Effector memory CD4-positive, alpha-beta T cell (primary cell): Measurements from ENCODE around the gene PCSK6.

Experiments
- DNase-seq, 3 donors: peaks; one replicate each; pipeline ENCODE4 v3.0.0-alpha.2; 2020
- H3K27ac ChIP-seq: 2 replicates; pipeline ENCODE4 v1.7.0; 2013; ENCODE audit warnings: mild to moderate bottlenecking, low read length, moderate library complexity; ENCODE audit not compliant: insufficient read depth, poor library complexity, severe bottlenecking
- H3K27me3 ChIP-seq: replicated peaks from 2 replicates; pipeline ENCODE4 v1.7.0; 2013; ENCODE audit warnings: mild to moderate bottlenecking, low read length; ENCODE audit not compliant: insufficient read depth, control insufficient read depth, poor library complexity, severe bottlenecking
- H3K36me3 ChIP-seq: 2 replicates; pipeline ENCODE4 v1.7.0; 2013; ENCODE audit warnings: mild to moderate bottlenecking, low read length, moderate library complexity; ENCODE audit not compliant: control insufficient read depth, insufficient read depth
- H3K4me1 ChIP-seq: 2 replicates; pipeline ENCODE4 v1.7.0; 2013; ENCODE audit warnings: low read length, mild to moderate bottlenecking; ENCODE audit not compliant: control insufficient read depth, insufficient read depth, poor library complexity, severe bottlenecking
- H3K4me3 ChIP-seq: 2 replicates; pipeline ENCODE4 v1.7.0; 2013; ENCODE audit warnings: low read length, low read depth, mild to moderate bottlenecking; ENCODE audit not compliant: insufficient read depth, poor library complexity, severe bottlenecking
- H3K9me3 ChIP-seq: 2 replicates; pipeline ENCODE4 v1.7.0; 2013; ENCODE audit warnings: mild to moderate bottlenecking, low read length, moderate library complexity; ENCODE audit not compliant: control insufficient read depth

PCSK6 gene

GRCh38 chr15:101316529-101316928 lies 173.0 kb downstream of the PCSK6 start:
- Histone ChIP-seq H3K27me3 (no peaks in the 10 kb centered on the region), H3K9me3 (no peaks in the 10 kb centered on the region), H3K36me3 (no peaks in the 10 kb centered on the region), H3K27ac (no peak overlapping the region), H3K4me3 (no peak overlapping the region), H3K4me1 (peaks cover 11% of the 10 kb centered on the region)
- DNase-seq = no peak

GRCh38 chr15:101315736-101316135 lies 173.8 kb downstream of the PCSK6 start:
- Histone ChIP-seq H3K36me3 (no peaks in the 10 kb centered on the region), H3K4me3 (no peak overlapping the region), H3K27ac (no peak overlapping the region), H3K27me3 (no peaks in the 10 kb centered on the region), H3K4me1 (peaks cover 5% of the 10 kb centered on the region), H3K9me3 (no peaks in the 10 kb centered on the region)
- DNase-seq = no peak

GRCh38 chr15:101314336-101315125 lies 175.0 kb downstream of the PCSK6 start:
- no peaks in the 10 kb centered on the region for H3K36me3 ChIP-seq
- no peaks in the 10 kb centered on the region for H3K4me1 ChIP-seq
- H3K27ac ChIP-seq = no peak overlapping the region
- H3K4me3 ChIP-seq = no peak overlapping the region
- H3K27me3 ChIP-seq = no peaks in the 10 kb centered on the region
- DNase-seq = no peak
- no peaks in the 10 kb centered on the region for H3K9me3 ChIP-seq

- Histone ChIP-seq H3K9me3 (no peaks in the 10 kb centered on the region), H3K4me3 (no peak overlapping the region), H3K27ac (no peak overlapping the region), H3K36me3 (no peaks in the 10 kb centered on the region), H3K4me1 (no peaks in the 10 kb centered on the region), H3K27me3 (no peaks in the 10 kb centered on the region)
- no peak for DNase-seq
These were observed 176.3 kb downstream of the PCSK6 start for GRCh38 chr15:101313041-101313761.

- no peak overlapping the region for H3K27ac ChIP-seq
- no peaks in the 10 kb centered on the region for H3K4me1 ChIP-seq
- H3K27me3 ChIP-seq = no peaks in the 10 kb centered on the region
- H3K9me3 ChIP-seq = no peaks in the 10 kb centered on the region
- no peaks in the 10 kb centered on the region for H3K36me3 ChIP-seq
- H3K4me3 ChIP-seq = no peak overlapping the region
- DNase-seq = no peak
These were observed 179.0 kb downstream of the PCSK6 start for GRCh38 chr15:101310508-101310907.

- H3K27me3 ChIP-seq = no peaks in the 10 kb centered on the region
- H3K36me3 ChIP-seq = no peaks in the 10 kb centered on the region
- no peak overlapping the region for H3K4me3 ChIP-seq
- DNase-seq = no peak
- H3K9me3 ChIP-seq = no peaks in the 10 kb centered on the region
- H3K4me1 ChIP-seq = no peaks in the 10 kb centered on the region
- H3K27ac ChIP-seq = no peak overlapping the region
These were observed 179.4 kb downstream of the PCSK6 start for GRCh38 chr15:101310161-101310480.

- Histone ChIP-seq H3K9me3 (no peaks in the 10 kb centered on the region), H3K4me1 (no peaks in the 10 kb centered on the region), H3K4me3 (no peak overlapping the region), H3K36me3 (no peaks in the 10 kb centered on the region), H3K27ac (no peak overlapping the region), H3K27me3 (no peaks in the 10 kb centered on the region)
- no peak for DNase-seq
These were observed 179.9 kb downstream of the PCSK6 start for GRCh38 chr15:101309436-101310160.

GRCh38 chr15:101308604-101309435 lies 180.7 kb downstream of the PCSK6 start:
- Histone ChIP-seq H3K36me3 (no peaks in the 10 kb centered on the region), H3K27me3 (no peaks in the 10 kb centered on the region), H3K9me3 (no peaks in the 10 kb centered on the region), H3K4me3 (no peak overlapping the region), H3K4me1 (no peaks in the 10 kb centered on the region), H3K27ac (no peak overlapping the region)
- DNase-seq = no peak

- no peak for DNase-seq
- Histone ChIP-seq H3K4me3 (no peak overlapping the region), H3K27me3 (no peaks in the 10 kb centered on the region), H3K27ac (no peak overlapping the region), H3K9me3 (no peaks in the 10 kb centered on the region), H3K4me1 (no peaks in the 10 kb centered on the region), H3K36me3 (no peaks in the 10 kb centered on the region)
These were observed 181.5 kb downstream of the PCSK6 start for GRCh38 chr15:101307897-101308603.
